ENCODE results near the gene INSYN1. TPM values are rescaled to one million over a fixed set of nuclear protein-coding genes. Genes with fewer than 3 reads are reported as not detected.

The INSYN1 gene
- total RNA-seq, 4 donors from 2014 or later = 0.95 to 3.7 (median 3.1) TPM

DNA sequence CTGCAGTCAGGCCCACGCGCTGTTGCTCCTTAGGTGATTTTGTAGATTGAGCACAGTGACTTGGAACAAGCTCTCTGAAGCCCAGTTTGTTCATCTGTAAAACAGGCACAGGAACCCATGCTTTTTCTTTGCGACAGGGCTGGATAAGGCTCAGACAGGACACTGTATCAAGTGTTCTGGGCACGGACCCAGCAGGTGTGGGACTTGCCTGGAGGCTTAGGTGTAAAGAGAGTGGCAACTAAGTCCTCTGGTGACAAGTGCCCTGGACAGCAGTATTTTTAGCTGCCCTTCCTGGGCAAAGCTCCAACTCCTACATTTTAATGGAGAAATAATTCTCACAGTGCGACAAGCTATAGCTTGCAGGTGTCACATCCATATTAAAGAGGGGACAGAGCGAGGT lies 36.7 kb downstream of the INSYN1 start:
- DNase-seq (ENCODE audit: low spot score) (no peak), ATAC-seq (ENCODE audit: low FRiP score) (no peak)

DNA sequence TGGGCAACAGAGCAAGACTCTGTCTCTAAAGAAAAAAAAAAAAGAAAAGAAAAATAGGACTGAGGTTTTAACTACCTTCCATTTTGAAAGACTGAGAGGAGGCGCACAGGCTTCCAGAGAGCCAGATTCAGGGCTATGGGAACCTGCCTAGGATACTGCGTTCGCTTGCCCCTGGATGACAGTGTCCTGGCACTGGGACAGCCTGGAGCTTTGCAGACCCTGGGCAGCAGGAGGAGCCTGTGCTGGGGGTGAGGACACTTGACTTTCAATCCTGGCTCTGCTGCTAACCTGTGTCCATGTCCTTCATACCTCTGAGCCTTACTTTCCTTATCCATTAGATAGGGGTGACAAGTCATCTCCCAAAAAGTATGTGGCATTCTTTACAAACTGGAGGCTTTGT lies 37.7 kb downstream of the INSYN1 start:
- ATAC-seq (ENCODE audit: low FRiP score) (no peak), DNase-seq (ENCODE audit: low spot score) (no peak)
- TF ChIP-seq, protein P1, sequence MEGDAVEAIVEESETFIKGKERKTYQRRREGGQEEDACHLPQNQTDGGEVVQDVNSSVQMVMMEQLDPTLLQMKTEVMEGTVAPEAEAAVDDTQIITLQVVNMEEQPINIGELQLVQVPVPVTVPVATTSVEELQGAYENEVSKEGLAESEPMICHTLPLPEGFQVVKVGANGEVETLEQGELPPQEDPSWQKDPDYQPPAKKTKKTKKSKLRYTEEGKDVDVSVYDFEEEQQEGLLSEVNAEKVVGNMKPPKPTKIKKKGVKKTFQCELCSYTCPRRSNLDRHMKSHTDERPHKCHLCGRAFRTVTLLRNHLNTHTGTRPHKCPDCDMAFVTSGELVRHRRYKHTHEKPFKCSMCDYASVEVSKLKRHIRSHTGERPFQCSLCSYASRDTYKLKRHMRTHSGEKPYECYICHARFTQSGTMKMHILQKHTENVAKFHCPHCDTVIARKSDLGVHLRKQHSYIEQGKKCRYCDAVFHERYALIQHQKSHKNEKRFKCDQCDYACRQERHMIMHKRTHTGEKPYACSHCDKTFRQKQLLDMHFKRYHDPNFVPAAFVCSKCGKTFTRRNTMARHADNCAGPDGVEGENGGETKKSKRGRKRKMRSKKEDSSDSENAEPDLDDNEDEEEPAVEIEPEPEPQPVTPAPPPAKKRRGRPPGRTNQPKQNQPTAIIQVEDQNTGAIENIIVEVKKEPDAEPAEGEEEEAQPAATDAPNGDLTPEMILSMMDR (IDR thresholded peaks at IDR 0.05) = no peak

More for the DNA sequence above, 36.7 kb downstream of the INSYN1 start:
- TF ChIP-seq, protein P1 (IDR thresholded peaks at IDR 0.05) = no peak

DNA sequence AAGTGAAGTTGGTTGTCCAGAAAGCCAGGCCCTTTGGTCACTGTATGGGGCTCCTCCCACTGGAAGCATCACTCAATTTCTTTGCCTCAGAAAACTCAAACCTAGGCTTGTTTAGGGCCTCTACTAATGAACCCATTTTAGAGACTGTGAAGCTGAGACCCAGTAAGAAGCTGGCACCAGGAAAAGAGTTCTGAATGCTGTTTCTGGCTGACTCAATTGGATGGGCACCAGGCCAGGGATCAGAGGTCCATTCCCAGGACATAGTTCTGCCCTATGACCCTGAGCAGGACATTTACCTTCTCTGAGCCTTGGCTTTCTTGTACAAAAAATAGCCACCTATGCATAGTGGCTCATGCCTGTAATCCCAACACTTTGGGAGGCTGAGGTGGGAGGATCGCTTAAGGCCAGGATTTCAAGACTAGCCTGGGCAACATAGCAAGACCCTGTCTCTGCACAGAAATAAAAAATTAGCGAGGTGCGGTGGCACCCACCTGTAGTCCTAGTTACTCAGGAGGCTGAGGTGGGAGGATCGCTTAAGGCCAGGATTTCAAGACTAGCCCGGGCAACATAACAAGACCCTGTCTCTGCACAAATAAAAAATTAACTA lies 38.4 kb downstream of the INSYN1 start:
- DNase-seq (ENCODE audit: low spot score) (no peak), ATAC-seq (ENCODE audit: low FRiP score) (no peak)
- TF ChIP-seq, protein P1 (IDR thresholded peaks at IDR 0.05) = no peak

DNA sequence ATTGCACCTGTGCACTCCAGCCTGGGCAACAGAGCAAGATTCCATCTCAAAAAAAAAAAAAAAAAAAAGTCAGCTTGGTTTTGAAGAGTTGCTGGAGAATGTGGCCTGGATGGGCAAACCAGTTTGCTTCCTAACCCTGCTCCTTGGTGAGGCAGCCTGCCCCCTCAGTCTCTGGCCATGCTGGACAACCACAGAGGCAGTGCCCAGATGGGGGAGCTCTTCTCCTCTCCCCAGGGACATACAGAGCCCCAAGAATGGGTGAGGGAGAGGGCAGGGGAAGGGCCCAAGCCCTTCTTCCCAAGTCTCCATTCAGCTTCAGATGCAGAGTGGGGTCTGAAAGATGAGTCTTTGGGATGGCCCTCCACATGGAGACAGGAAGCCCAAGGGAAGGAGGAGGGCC lies 41.0 kb downstream of the INSYN1 start:
- ATAC-seq (ENCODE audit: low FRiP score) = no peak
- TF ChIP-seq, protein P1 (IDR thresholded peaks at IDR 0.05) = no peak

DNA sequence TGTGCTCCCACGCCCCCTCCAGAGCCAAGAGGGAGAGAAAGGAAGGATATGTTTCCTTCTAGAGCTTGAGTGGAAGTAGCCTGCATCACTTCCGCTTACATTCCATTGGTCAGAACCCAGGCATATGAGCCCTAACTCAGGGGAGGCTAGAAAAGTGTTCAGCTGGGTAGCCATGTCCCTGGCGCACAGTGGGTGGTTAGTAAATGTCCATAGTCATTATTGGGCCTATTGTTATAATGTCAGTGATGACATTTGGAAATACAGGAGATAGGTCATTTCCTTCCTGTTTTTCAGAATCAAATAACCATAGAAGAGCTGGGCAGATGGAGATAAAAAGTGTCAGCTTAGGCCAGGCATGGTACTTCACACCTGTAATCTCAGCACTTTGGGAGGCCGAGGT lies 41.6 kb downstream of the INSYN1 start:
- TF ChIP-seq, protein P1 (IDR thresholded peaks at IDR 0.05) = no peak
- no peak for DNase-seq (ENCODE audit: low spot score)
- no peak for ATAC-seq (ENCODE audit: low FRiP score)

More for the DNA sequence above, 41.0 kb downstream of the INSYN1 start:
- DNase-seq (ENCODE audit: low spot score) = no peak

DNA sequence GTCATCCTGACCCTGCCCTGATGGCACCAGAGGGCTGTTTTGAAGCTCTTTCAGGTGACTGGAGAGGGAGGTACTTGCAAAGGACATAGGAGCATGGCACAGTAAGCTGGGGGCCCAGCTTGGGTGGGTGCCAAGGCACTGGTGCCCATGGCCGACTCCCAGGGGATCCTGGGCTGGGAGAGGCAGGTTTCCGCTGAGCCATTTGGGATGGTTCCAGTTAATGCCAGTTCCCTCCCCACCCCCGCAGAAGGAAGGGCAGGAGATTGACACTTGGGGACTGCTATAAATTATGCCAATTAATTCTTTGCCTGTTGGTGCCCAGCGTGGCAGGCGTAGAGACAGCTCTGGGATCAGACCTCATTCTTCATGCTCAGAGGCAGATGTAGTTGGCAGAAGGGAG lies 42.8 kb downstream of the INSYN1 start:
- TF ChIP-seq, protein P1 (IDR thresholded peaks at IDR 0.05) = no peak
- ATAC-seq (ENCODE audit: low FRiP score) (no peak), DNase-seq (ENCODE audit: low spot score) (no peak)

DNA sequence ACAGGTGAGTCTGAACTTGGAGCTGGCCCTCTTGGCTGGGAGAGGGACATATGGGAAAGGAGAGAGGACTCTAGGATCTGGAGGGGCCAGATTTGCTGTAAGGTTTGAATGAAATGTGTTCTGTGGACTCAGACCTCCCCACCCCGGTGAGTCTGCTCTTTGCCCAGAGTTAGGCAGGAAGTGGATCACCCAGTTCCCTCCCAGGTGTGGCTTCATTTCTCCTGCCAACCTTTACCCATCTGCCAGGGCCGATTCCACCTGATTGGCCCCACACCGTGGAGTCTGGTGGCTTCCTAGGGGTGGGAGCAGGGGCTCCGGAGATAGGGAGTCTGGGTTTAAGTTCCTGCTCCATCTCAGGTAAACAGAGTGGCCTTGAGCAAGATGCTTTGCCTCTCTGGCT lies 43.5 kb downstream of the INSYN1 start:
- TF ChIP-seq, protein P1 (IDR thresholded peaks at IDR 0.05) = no peak
- DNase-seq (ENCODE audit: low spot score) = no peak
- no peak for ATAC-seq (ENCODE audit: low FRiP score)

Data from omental fat pad (tissue), 4 donors.